ENCODE data around the gene RASA1. TPM values are rescaled to one million over a fixed set of nuclear protein-coding genes. Genes with fewer than 3 reads are reported as not detected.

Gene RASA1
- total RNA-seq, 1 experiment from 2014 or later, result 29.0 TPM

GRCh38 chr5:87354496-87354895 is 86.8 kb downstream of the RASA1 start:
- DNase-seq (ENCODE audit: low read depth, low spot score) (no peak), ATAC-seq (no peak)
- intact Hi-C loops (cut with micrococcal nuclease; ENCODE audit: unreplicated experiment), result no loop called here
- no peak for TF ChIP-seq CTCF (IDR thresholded peaks at IDR 0.05)
- in situ Hi-C loops (cut with HindIII; ENCODE audit: low pct_unique_long_range_greater_than_20kb, low sequenced_read_pairs), result no loop called here
- Histone ChIP-seq H3K4me1 (ENCODE audit: control insufficient read depth, insufficient read depth, low read length) (no peaks in the 10 kb centered on the region), H3K9me3 (ENCODE audit: control insufficient read depth, insufficient read depth, low read depth, low read length) (no peaks in the 10 kb centered on the region), H3K36me3 (ENCODE audit: control insufficient read depth, insufficient read depth, low read length) (peaks cover 11% of the 10 kb centered on the region; the same call in 1 of the 2 replicates), H3K27me3 (ENCODE audit: control insufficient read depth, insufficient read depth, low read length) (no peaks in the 10 kb centered on the region), H3K4me3 (ENCODE audit: low read depth in 2 of 2, low read length in 2 of 2) (no peak overlapping the region), H3K27ac (ENCODE audit: low read length) (no peak overlapping the region)
- POLR2A ChIA-PET, result no interaction called here
- BruUV-seq (replicated peaks), result no TSS peak
- CTCF ChIA-PET, result no interaction called here

GRCh38 chr5:87359106-87359505 is 91.4 kb downstream of the RASA1 start:
- ATAC-seq, result no peak
- no peak overlapping the region for H3K27ac ChIP-seq (ENCODE audit: low read length)
- no peaks in the 10 kb centered on the region for H3K9me3 ChIP-seq (ENCODE audit: control insufficient read depth, insufficient read depth, low read depth, low read length)
- no peak overlapping the region for H3K4me3 ChIP-seq (ENCODE audit: low read depth in 2 of 2, low read length in 2 of 2)
- POLR2A ChIA-PET, result no interaction called here
- TF ChIP-seq CTCF (IDR thresholded peaks at IDR 0.05) (no peak), TCF7L2 (IDR thresholded peaks at IDR 0.05; ENCODE audit: low read depth, low read length) (no peak), REST (IDR thresholded peaks at IDR 0.05; ENCODE audit: insufficient read depth in 1 of 2, low read depth in 2 of 2, low read length in 1 of 2) (no peak)
- no peaks in the 10 kb centered on the region for H3K4me1 ChIP-seq (ENCODE audit: control insufficient read depth, insufficient read depth, low read length)
- no peak for DNase-seq (ENCODE audit: low read depth, low spot score)
- BruUV-seq (replicated peaks), result no TSS peak
- intact Hi-C loops (cut with micrococcal nuclease; ENCODE audit: unreplicated experiment), result no loop called here
- in situ Hi-C loops (cut with HindIII; ENCODE audit: low pct_unique_long_range_greater_than_20kb, low sequenced_read_pairs), result no loop called here
- H3K36me3 ChIP-seq (ENCODE audit: control insufficient read depth, insufficient read depth, low read length), result peaks cover 16% of the 10 kb centered on the region
- CTCF ChIA-PET, result no interaction called here
- no peaks in the 10 kb centered on the region for H3K27me3 ChIP-seq (ENCODE audit: control insufficient read depth, insufficient read depth, low read length)

- CTCF ChIA-PET, result interaction anchor here (0.7 kb wide), 1 partner anchor 549 kb away, joined by 7 read pairs; no protein-coding TSS in a partner anchor
- ATAC-seq, result no peak
- Histone ChIP-seq H3K36me3 (ENCODE audit: control insufficient read depth, insufficient read depth, low read length) (peaks cover 18% of the 10 kb centered on the region), H3K9me3 (ENCODE audit: control insufficient read depth, insufficient read depth, low read depth, low read length) (no peaks in the 10 kb centered on the region), H3K27ac (ENCODE audit: low read length) (no peak overlapping the region), H3K27me3 (ENCODE audit: control insufficient read depth, insufficient read depth, low read length) (no peaks in the 10 kb centered on the region), H3K4me1 (ENCODE audit: control insufficient read depth, insufficient read depth, low read length) (no peaks in the 10 kb centered on the region), H3K4me3 (ENCODE audit: low read depth in 2 of 2, low read length in 2 of 2) (no peak overlapping the region)
- intact Hi-C loops (cut with micrococcal nuclease; ENCODE audit: unreplicated experiment) (no loop called here), in situ Hi-C loops (cut with HindIII; ENCODE audit: low pct_unique_long_range_greater_than_20kb, low sequenced_read_pairs) (no loop called here)
- BruUV-seq (replicated peaks), result no TSS peak
- no peak for DNase-seq (ENCODE audit: low read depth, low spot score)
- no peak for TF ChIP-seq POLR2AphosphoS5 (IDR thresholded peaks at IDR 0.05; ENCODE audit: low read depth, low read length)
- no peak for TF ChIP-seq SIN3A (IDR thresholded peaks at IDR 0.05; ENCODE audit: borderline replicate concordance, insufficient read depth, low read depth, low read length)
- TF ChIP-seq TCF7L2 (IDR thresholded peaks at IDR 0.05; ENCODE audit: low read depth, low read length), result no peak
- TF ChIP-seq CTCF (IDR thresholded peaks at IDR 0.05), result no peak
- no peak for TF ChIP-seq REST (IDR thresholded peaks at IDR 0.05; ENCODE audit: insufficient read depth in 1 of 2, low read depth in 2 of 2, low read length in 1 of 2)
- POLR2A ChIA-PET, result no interaction called here
Measured at GRCh38 chr5:87360132-87360531, 92.4 kb downstream of the RASA1 start.
